ENCODE measurements around the gene CCNB3.
"Not testable (repeated sequence)": the region's sequence is repeated elsewhere in the genome, so short reads cannot be mapped to it uniquely, and the experiment has no call there.

CCNB3 gene

DNA sequence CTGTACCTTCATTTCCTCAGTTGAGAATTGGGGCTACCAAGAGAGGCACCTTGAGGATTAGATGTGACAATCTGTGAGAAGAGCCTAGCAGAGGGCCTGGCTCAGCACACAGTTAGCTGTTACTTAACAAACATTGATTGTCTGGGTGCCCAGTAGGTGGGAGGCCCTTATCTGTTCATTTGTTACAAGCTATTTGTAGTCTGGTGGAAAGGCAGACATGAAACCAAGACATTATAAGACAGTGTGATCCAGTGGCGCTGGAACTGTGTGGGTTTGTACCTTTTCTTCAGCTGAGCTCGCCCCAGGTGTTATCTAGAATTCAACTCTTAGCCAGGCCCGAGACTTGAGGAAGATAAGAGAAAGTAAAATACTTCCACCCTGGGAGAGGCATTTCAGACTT, 20.7 kb upstream of the CCNB3 start:
- no peak overlapping the region for H3K9ac ChIP-seq
- peaks cover 90% of the 10 kb centered on the region for H3K27me3 ChIP-seq

DNA sequence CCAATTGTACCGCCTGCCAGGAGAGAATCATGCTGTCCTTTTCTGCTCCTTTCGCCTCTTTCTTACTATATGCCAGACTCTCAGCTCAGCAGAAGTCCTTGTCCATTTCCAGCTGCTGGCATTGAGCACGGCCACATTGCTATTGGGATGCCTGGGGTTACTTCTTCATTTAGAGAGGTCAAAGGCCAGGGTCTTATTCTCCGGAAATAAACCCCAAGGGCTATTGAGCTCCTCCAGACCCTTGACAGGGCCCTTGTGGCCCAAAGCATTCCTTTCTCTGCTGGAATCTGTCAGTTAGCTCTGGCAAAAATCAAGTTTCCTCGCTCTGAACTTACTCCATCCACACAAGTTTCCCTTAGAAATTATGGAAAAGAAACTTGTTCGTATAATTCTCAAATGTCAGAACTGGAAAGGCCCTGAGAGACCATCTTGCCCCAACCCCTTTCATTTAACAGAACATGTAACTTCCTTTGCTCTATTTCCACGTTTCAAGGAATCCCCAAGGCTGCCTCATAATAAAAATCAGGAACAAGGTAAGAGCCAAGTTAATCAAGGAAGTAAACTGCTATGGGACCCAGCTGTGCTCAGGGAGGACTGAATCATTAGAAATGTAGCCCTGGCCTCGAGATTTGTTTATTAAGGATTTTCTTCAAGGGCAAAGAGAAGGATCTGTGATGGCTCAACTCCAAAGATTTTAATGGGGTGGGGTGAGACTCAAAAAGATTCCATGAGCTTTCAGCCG, 15.5 kb upstream of the CCNB3 start:
- Histone ChIP-seq H3K27me3 (peaks cover 97% of the 10 kb centered on the region), H3K36me3 (no peaks in the 10 kb centered on the region), H4K20me1 (peaks cover 3% of the 10 kb centered on the region; the same call in 1 of the 2 replicates), H3K9ac (no peak overlapping the region), H3K27ac (no peak overlapping the region), H3K4me3 (no peak overlapping the region), H3K4me1 (no peaks in the 10 kb centered on the region), H3K4me2 (no peak overlapping the region), H3K9me3 (no peaks in the 10 kb centered on the region)
- no peak for TF ChIP-seq Cebpa-rat (IDR thresholded peaks at IDR 0.05)

More for the DNA sequence above, 20.7 kb upstream of the CCNB3 start:
- Histone ChIP-seq H3K4me1 (no peaks in the 10 kb centered on the region), H3K27ac (no peak overlapping the region), H3K4me2 (no peak overlapping the region), H4K20me1 (peaks cover 7% of the 10 kb centered on the region; the same call in 1 of the 2 replicates), H3K4me3 (no peak overlapping the region), H3K36me3 (no peaks in the 10 kb centered on the region), H3K9me3 (no peaks in the 10 kb centered on the region)
- TF ChIP-seq Cebpa-rat (IDR thresholded peaks at IDR 0.05): no peak

DNA sequence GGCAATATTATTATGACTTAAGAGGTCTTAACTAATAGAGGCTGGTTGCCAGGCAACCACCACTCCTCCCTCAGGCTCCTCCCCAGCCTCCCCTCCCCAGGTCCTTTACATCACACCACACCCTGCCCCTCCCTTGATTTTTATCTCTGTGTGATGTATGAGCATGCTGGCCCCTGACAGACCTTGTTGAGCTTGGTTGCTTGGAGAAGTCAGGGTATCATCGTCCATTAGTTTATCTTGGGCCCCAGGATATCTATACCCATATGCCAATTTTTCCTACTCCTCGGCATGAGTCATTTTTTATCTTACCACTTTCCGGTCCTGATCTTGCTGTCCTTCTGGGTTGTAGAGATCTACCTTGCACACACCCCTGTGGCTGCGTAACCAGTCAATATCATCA, 6.2 kb upstream of the CCNB3 start:
- peaks cover 63% of the 10 kb centered on the region for H3K27me3 ChIP-seq
- H3K4me1 ChIP-seq: no peaks in the 10 kb centered on the region
- H3K9me3 ChIP-seq: no peaks in the 10 kb centered on the region
- no peak overlapping the region for H3K4me2 ChIP-seq
- no peaks in the 10 kb centered on the region; the same call in 1 of the 2 replicates for H4K20me1 ChIP-seq
- no peak overlapping the region for H3K4me3 ChIP-seq
- H3K9ac ChIP-seq: no peak overlapping the region
- no peak for TF ChIP-seq Cebpa-rat (IDR thresholded peaks at IDR 0.05)
- no peak overlapping the region for H3K27ac ChIP-seq
- no peaks in the 10 kb centered on the region for H3K36me3 ChIP-seq

DNA sequence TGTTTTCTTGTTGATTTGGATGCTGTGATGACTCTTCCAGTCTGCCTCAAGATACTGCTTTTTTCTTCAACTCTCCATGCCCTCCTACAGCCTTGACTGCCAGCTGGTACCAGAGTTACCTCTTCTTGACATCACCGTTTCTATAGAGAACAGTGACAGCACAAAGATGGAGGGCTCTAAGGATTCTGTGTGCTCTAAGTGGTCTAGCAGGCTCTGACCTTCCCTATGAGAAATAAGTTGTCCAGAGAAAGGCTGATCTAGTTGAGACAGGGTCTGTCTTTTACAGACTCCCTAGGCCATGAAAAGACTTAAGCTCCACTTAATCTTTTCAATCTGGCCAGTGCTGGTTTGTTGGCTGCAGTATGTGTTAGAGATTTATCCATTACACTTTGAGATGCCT, 3.7 kb upstream of the CCNB3 start, which contains the start of gene AKAP4:
AKAP4 (minus strand) TSS at position 101 of the 400 bp plus-strand sequence. CDS start 118 bp downstream, outside the sequence.
- no peak within 1 kb of the TSS for H3K4me3 ChIP-seq
- no peaks in the 10 kb centered on the region; the same call in 1 of the 2 replicates for H3K9me3 ChIP-seq
- H3K36me3 ChIP-seq: no peaks in the 10 kb centered on the region
- no peak within 1 kb of the TSS for H3K4me2 ChIP-seq
- H3K9ac ChIP-seq: no peak within 1 kb of the TSS
- peaks cover 6% of the 10 kb centered on the region for H3K4me1 ChIP-seq
- H4K20me1 ChIP-seq: no peaks in the 10 kb centered on the region; the same call in 1 of the 2 replicates
- no peak for TF ChIP-seq Cebpa-rat (IDR thresholded peaks at IDR 0.05)
- peaks cover 56% of the 10 kb centered on the region for H3K27me3 ChIP-seq
- no peak within 1 kb of the TSS for H3K27ac ChIP-seq

DNA sequence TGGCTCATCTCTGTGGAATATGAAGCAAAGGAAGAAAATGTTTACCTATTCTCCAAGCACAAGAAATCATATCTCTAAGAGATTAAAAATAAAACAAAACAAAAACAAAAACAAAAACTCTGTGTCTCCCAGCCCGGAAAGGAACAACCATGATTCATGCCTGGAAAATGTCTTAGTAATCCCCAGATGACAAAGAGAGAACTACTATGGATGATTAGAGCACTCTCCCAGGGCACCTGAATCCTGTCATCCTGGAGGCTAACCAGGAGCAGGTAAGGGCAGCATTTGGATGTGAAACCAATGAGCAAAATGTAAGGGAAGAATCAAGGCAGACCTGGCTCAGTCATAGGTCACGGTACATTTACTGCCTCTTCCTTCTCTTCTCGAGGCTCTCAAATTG, 2.0 kb upstream of the CCNB3 start:
- H3K4me3 ChIP-seq: no peak overlapping the region
- H3K4me2 ChIP-seq: no peak overlapping the region
- TF ChIP-seq Cebpa-rat (IDR thresholded peaks at IDR 0.05): no peak
- H3K9me3 ChIP-seq: no peaks in the 10 kb centered on the region; the same call in 1 of the 2 replicates
- H3K27me3 ChIP-seq: peaks cover 54% of the 10 kb centered on the region
- H3K9ac ChIP-seq: no peak overlapping the region
- no peaks in the 10 kb centered on the region; the same call in 1 of the 2 replicates for H4K20me1 ChIP-seq
- H3K27ac ChIP-seq: no peak overlapping the region
- H3K36me3 ChIP-seq: no peaks in the 10 kb centered on the region
- H3K4me1 ChIP-seq: peaks cover 6% of the 10 kb centered on the region

DNA sequence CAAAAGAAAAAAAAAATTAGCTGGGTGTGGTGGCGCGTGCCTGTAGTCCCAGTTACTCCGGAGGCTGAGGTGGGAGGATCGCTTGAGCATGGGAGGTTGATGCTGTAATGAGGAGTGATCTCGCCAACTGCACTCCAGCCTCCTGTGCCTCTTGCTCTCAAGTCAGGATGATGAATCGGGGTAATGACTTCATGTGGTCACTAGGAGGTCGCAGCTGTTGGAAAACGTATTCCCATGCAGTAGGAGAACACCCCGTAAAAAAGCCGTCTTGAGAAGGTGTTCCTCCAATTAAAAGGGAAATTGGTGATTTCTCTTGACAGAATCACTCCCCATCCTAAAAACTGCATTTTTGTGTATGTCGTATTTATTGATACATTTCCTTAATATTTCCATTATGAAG, 2.2 kb downstream of the CCNB3 start:
- no peak for TF ChIP-seq Cebpa-rat (IDR thresholded peaks at IDR 0.05)
- no peak overlapping the region for H3K4me3 ChIP-seq

DNA sequence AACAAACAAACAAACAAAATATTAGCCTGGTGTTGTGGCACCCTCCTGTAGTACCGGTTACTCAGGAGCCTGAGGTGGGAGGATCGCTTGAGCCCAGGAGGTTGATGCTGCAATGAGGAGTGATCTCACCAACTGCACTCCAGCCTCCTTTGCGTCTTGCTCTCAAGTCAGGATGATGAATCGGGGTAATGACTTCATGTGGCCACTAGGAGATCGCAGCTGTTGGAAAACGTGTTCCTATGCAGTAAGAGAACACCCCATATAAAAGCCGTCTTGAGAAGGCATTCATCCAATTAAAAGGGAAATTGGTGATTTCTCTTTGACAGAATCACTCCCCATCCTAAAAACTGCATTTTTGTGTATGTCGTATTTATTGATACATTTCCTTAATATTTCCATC, 6.9 kb downstream of the CCNB3 start:
- no peak for TF ChIP-seq Cebpa-rat (IDR thresholded peaks at IDR 0.05)

More for the DNA sequence above, 2.2 kb downstream of the CCNB3 start:
- no peak overlapping the region for H3K4me2 ChIP-seq
- H3K27ac ChIP-seq: no peak overlapping the region
- no peaks in the 10 kb centered on the region; the same call in 1 of the 2 replicates for H3K9me3 ChIP-seq
- no peaks in the 10 kb centered on the region; the same call in 1 of the 2 replicates for H4K20me1 ChIP-seq
- H3K36me3 ChIP-seq: no peaks in the 10 kb centered on the region
- peaks cover 64% of the 10 kb centered on the region for H3K27me3 ChIP-seq
- no peak overlapping the region for H3K9ac ChIP-seq
- peaks cover 6% of the 10 kb centered on the region for H3K4me1 ChIP-seq

DNA sequence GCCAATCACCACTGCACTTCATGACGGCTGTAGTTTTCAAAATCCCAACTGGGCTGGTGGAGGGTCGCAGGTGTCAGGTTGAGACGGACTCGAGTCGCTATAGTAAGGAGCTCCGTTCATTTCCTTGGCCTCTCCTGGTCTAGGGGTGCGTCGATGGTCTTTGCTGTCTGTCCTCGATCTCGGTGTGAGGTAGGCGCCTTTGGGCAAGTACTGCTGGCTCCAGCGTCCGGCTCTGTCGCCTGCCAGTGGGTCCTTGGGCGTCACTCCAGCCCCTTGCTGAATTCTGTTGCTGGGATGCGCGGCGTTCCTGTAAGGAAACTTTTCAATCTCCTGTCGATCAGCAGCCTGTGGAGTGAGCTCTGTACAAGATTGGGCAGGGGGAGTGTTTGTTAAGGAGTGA, 76.7 kb downstream of the CCNB3 start:
- H3K36me3 ChIP-seq: no peaks in the 10 kb centered on the region
- no peak overlapping the region for H3K9ac ChIP-seq
- H3K4me1 ChIP-seq: no peaks in the 10 kb centered on the region
- no peak overlapping the region for H3K4me2 ChIP-seq
- no peaks in the 10 kb centered on the region for H4K20me1 ChIP-seq
- no peak for TF ChIP-seq Cebpa-rat (IDR thresholded peaks at IDR 0.05)
- H3K27ac ChIP-seq: no peak overlapping the region
- H3K27me3 ChIP-seq: peaks cover 53% of the 10 kb centered on the region
- no peak overlapping the region for H3K4me3 ChIP-seq
- H3K9me3 ChIP-seq: peaks cover 7% of the 10 kb centered on the region; the same call in 1 of the 2 replicates

More for the DNA sequence above, 6.9 kb downstream of the CCNB3 start:
- no peaks in the 10 kb centered on the region for H4K20me1 ChIP-seq
- no peak overlapping the region for H3K27ac ChIP-seq
- H3K4me2 ChIP-seq: no peak overlapping the region
- H3K27me3 ChIP-seq: peaks cover 52% of the 10 kb centered on the region
- H3K36me3 ChIP-seq: no peaks in the 10 kb centered on the region
- H3K4me1 ChIP-seq: no peaks in the 10 kb centered on the region
- no peak overlapping the region for H3K9ac ChIP-seq
- H3K9me3 ChIP-seq: no peaks in the 10 kb centered on the region
- H3K4me3 ChIP-seq: no peak overlapping the region

DNA sequence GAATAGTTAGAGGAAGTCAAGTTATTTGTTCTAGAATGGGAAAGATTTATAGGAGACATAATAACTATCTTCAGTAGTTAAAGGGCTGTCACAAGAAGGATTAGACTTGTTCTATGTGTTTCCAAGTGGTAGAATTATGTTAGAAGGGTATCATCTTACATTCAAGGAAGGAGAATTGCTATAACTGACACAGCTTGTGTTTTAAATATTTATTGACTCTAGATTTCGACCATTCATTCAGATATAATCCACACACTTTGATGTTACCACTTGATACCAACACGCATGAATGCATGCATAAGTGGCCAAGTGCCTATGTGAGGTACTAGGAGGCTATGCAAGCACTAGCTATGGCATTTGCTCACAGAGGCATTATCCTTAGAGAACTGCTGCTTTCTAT, 122.7 kb downstream of the CCNB3 start:
- Histone ChIP-seq H3K27ac (no peak overlapping the region), H3K4me1 (no peaks in the 10 kb centered on the region), H3K9me3 (no peaks in the 10 kb centered on the region; the same call in 1 of the 2 replicates), H3K4me3 (no peak overlapping the region), H4K20me1 (no peaks in the 10 kb centered on the region), H3K4me2 (no peak overlapping the region), H3K9ac (no peak overlapping the region), H3K36me3 (no peaks in the 10 kb centered on the region), H3K27me3 (peaks cover 65% of the 10 kb centered on the region)
- TF ChIP-seq Cebpa-rat (IDR thresholded peaks at IDR 0.05): no peak

DNA sequence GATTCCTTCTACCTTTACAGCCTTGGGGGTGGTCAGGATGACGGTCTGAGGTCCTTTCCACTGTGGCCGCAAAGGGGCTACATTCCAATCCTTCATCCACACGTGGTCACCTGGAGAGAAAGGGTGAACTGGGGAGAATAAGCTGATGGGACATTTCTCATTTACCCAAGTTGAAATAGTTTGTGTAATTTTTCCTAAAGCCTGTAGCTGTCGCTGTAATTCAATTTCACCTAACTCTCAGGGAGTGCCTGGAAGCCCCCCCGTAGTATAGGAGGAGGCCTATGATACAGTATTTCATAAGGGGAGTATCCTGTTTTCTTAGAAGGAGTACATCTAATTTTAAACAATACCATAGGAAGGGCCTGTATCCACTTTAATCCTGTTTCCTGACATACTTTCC, 128.1 kb downstream of the CCNB3 start:
- not testable (repeated sequence) for H3K36me3 ChIP-seq, H3K27ac ChIP-seq, H3K4me1 ChIP-seq, H3K4me2 ChIP-seq, H3K4me3 ChIP-seq, H4K20me1 ChIP-seq, H3K9ac ChIP-seq
- Histone ChIP-seq H3K9me3 (peaks cover 16% of the 10 kb centered on the region), H3K27me3 (peaks cover 75% of the 10 kb centered on the region)
